ENCODE results near the gene NKX1-2.

The NKX1-2 gene

GRCh38 chr10:124414076-124414475 is 35.8 kb downstream of the NKX1-2 start:
- FAIRE-seq: no peak

DNA sequence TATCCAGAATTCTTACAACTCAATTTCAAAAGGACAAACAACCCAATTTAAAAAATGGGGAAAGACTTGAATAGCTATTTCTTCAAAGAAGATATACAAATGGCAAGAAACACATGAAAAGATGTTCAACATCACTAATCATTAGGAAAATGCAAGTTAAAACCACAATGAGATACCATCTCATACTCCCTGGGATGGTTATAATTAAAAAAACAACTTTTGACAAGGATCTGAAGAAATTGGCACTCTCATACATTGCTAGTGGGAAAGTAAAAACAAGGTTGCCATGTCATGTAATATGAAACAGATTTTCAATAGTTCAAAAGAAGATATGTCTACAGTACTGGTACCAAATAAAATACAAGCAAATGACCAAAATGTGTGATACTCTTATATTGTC is 40.1 kb downstream of the NKX1-2 start:
- no peak for FAIRE-seq

DNA sequence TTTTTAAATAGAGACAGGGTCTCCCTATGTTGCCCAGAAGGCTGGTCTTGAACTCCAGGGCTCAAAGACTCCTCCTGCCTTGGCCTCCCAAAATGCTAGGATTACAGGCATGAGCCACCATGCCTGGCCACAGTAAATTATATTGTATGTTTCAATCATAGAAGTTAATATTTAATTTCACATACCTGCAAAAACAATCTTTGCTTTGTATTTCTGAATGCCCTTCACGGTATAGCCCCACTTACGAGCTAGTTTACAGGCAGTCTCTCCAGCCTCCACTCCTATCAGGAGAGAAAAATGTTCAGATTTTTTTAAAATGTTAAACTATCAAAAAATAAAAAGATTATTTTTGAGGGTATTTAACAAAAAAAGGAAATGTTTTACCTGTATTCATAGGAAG is 41.5 kb downstream of the NKX1-2 start:
- FAIRE-seq: no peak

- FAIRE-seq: no peak
These were observed 42.4 kb downstream of the NKX1-2 start for GRCh38 chr10:124407456-124407855.

GRCh38 chr10:124403548-124403947 is 46.3 kb downstream of the NKX1-2 start:
- FAIRE-seq: peak; percentile 90

GRCh38 chr10:124402273-124402672 is 47.6 kb downstream of the NKX1-2 start:
- FAIRE-seq: no peak

- FAIRE-seq: no peak
These were observed 48.2 kb downstream of the NKX1-2 start for GRCh38 chr10:124401633-124402032.

Measured in A204.1 (cell line).